Fibroblast of lung (primary cell): Measurements from ENCODE around the gene IZUMO4.

ENCODE experiments used
- EZH2 ChIP-seq: IDR thresholded peaks from 2 replicates; pipeline ENCODE4 v1.5.1; 2012; ENCODE audit warnings: low read length, control low read depth, mild to moderate bottlenecking; ENCODE audit errors: missing control alignments
- TF ChIP-seq, protein P1 (sequence below), 2 donors: IDR thresholded peaks in 1 of 2; conservative IDR thresholded peaks in 1 of 2; 1 replicate in 1 of 2; 2 replicates in 1 of 2; pipeline ENCODE4 v1.5.1; 2011 to 2012; ENCODE audit warnings: low read length in 2 of 2, control low read depth in 1 of 2, inconsistent platforms in 1 of 2, low read depth in 1 of 2, mild to moderate bottlenecking in 1 of 2

DNA sequence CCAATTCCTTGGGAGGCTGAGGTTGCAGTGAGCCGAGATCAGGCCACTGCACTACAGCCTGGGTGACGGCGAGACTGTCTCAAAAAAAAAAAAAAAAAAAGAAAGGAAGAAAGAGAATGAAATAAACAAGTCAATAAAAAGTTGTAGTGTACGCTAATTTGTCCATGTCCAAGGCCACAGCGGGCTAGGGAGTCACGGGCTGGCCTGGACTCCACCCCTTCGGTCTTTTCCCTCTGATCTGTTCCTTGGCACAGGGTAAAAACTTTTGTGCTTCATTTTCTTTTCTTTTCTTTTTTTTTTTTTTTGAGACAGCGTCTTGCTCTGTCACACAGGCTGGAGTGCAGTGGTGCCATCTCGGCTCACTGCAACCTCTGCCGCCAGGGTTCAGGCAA, 26.3 kb upstream of the IZUMO4 start:
- TF ChIP-seq, protein P1, sequence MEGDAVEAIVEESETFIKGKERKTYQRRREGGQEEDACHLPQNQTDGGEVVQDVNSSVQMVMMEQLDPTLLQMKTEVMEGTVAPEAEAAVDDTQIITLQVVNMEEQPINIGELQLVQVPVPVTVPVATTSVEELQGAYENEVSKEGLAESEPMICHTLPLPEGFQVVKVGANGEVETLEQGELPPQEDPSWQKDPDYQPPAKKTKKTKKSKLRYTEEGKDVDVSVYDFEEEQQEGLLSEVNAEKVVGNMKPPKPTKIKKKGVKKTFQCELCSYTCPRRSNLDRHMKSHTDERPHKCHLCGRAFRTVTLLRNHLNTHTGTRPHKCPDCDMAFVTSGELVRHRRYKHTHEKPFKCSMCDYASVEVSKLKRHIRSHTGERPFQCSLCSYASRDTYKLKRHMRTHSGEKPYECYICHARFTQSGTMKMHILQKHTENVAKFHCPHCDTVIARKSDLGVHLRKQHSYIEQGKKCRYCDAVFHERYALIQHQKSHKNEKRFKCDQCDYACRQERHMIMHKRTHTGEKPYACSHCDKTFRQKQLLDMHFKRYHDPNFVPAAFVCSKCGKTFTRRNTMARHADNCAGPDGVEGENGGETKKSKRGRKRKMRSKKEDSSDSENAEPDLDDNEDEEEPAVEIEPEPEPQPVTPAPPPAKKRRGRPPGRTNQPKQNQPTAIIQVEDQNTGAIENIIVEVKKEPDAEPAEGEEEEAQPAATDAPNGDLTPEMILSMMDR (conservative IDR thresholded peaks at IDR 0.05 in 1 of 2, IDR thresholded peaks at IDR 0.05 in 1 of 2; ENCODE audit: low read depth in 1 of 2, low read length in 2 of 2), result no peak
- no peak for TF ChIP-seq EZH2
